ENCODE results near the gene AIF1.

DNA sequence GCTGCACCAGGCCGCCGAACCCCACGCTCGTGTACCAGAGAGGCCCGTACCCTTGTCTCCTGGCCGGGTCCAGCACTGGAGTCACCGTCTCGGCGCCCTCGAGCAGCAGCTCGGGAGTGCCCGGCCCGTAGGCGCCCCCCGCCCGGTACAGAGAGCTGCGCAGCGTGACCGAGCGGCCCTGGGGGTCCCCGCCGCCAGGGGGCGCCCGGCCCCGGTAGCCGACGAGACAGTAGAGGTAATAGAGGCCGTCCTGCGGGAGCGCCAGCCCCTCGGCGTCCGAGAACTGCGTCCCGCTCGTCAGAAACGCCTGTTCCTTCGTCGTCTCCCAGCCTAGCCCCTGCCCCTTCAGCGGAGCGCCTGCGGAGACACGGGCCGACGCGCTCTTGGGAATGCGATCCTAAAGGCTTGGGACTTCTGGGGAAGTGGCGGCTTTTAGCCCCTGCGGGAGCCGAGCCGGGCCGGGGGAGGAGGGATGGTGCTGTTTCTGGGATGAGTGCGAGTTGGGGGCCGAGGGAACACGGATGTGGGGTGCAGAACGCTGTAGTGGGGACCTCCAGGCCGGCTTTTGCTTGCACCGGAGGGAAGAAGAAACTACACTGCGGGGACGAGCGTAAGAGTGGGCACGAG is 34.1 kb upstream of the AIF1 start:
- peak; percentile 99 for TF ChIP-seq CTCF (conservative IDR thresholded peaks at IDR 0.05)
- TF ChIP-seq ZFX (IDR thresholded peaks at IDR 0.05): no peak
